Peyer's patch (tissue), 4 donors: ENCODE measurements around the gene SKIC8.

ENCODE experiments used
- CTCF ChIP-seq, 6 experiments: fragments of 450-650 bp in 4 of 6; fragments of 200-600 bp in 2 of 6; sonication (generic) in 1 of 6; IDR thresholded peaks; one replicate each; pipeline ENCODE4 v1.5.1; 2017 to 2019; ENCODE audit warnings: antibody characterized with exemption in 6 of 6, mild to moderate bottlenecking in 3 of 6, moderate library complexity in 1 of 6
- POLR2A ChIP-seq, 2 donors: fragments of 450-650 bp; IDR thresholded peaks; one replicate each; pipeline ENCODE4 v1.5.1; 2017; ENCODE audit warnings: antibody characterized with exemption in 2 of 2, mild to moderate bottlenecking in 2 of 2, moderate library complexity in 2 of 2

GRCh38 chr15:78243058-78243457 lies 56.4 kb downstream of the SKIC8 start:
- no peak for TF ChIP-seq CTCF (IDR thresholded peaks at IDR 0.05)
- no peak for TF ChIP-seq POLR2A (IDR thresholded peaks at IDR 0.05)
